Keratinocyte (primary cell): ENCODE data around the gene KCNQ2. TPM values are rescaled to one million over a fixed set of nuclear protein-coding genes. Genes with fewer than 3 reads are reported as not detected.

Experiments
- DNase-seq: peaks from one replicate; pipeline ENCODE4 v3.0.0-alpha.2; 2011; ENCODE audit warnings: low read depth, missing footprints, low spot score
- FAIRE-seq: peaks from 2 replicates; lab custom pipeline; 2011; peaks lifted over from hg19 to GRCh38; lab: Jason Lieb, UNC
- H2AFZ ChIP-seq: 2 replicates; pipeline ENCODE4 v1.6.0; 2012; ENCODE audit warnings: low read length, control low read depth, inconsistent platforms; ENCODE audit not compliant: control insufficient read depth
- H3K27ac ChIP-seq: 2 replicates; pipeline ENCODE4 v1.5.1; 2011; ENCODE audit warnings: low read length; ENCODE audit not compliant: control insufficient read depth, insufficient read depth
- H3K27me3 ChIP-seq: 3 replicates; pipeline ENCODE4 v1.6.0; 2011; ENCODE audit warnings: low read length; ENCODE audit not compliant: control insufficient read depth, insufficient read depth; ENCODE audit errors: extremely low read depth
- H3K36me3 ChIP-seq, 2 experiments: 2 replicates in 1 of 2; 3 replicates in 1 of 2; pipeline ENCODE4 v1.5.1; 2011; ENCODE audit warnings: low read length in 2 of 2, mild to moderate bottlenecking in 1 of 2; ENCODE audit not compliant: control insufficient read depth in 2 of 2, insufficient read depth in 2 of 2; ENCODE audit errors: extremely low read depth in 1 of 2
- H3K4me1 ChIP-seq: 3 replicates; pipeline ENCODE4 v1.5.1; 2011; ENCODE audit warnings: low read length; ENCODE audit not compliant: control insufficient read depth, insufficient read depth; ENCODE audit errors: extremely low read depth
- H3K4me2 ChIP-seq: 3 replicates; pipeline ENCODE4 v1.6.0; 2011; ENCODE audit warnings: low read depth, low read length; ENCODE audit not compliant: control insufficient read depth, insufficient read depth; ENCODE audit errors: extremely low read depth
- H3K4me3 ChIP-seq, 3 experiments: fragments of 200-600 bp in 1 of 3; sonication (generic) in 1 of 3; 2 replicates in 2 of 3; 3 replicates in 1 of 3; pipeline ENCODE4 v1.5.1; 2011 to 2016; ENCODE audit warnings: low read length in 3 of 3, mild to moderate bottlenecking in 3 of 3, control low read depth in 2 of 3, inconsistent platforms in 1 of 3, low read depth in 1 of 3, mixed read lengths in 1 of 3, mixed run types in 1 of 3, moderate library complexity in 1 of 3; ENCODE audit not compliant: control insufficient read depth in 2 of 3, insufficient read depth in 2 of 3; ENCODE audit errors: extremely low read depth in 1 of 3
- H3K79me2 ChIP-seq: 2 replicates; pipeline ENCODE4 v1.6.0; 2012; ENCODE audit warnings: low read length; ENCODE audit not compliant: control insufficient read depth, insufficient read depth
- H3K9ac ChIP-seq: 3 replicates; pipeline ENCODE4 v1.6.0; 2011; ENCODE audit warnings: low read length; ENCODE audit not compliant: control insufficient read depth, insufficient read depth; ENCODE audit errors: extremely low read depth
- H3K9me1 ChIP-seq: 3 replicates; pipeline ENCODE4 v1.6.0; 2011; ENCODE audit warnings: low read length; ENCODE audit not compliant: control insufficient read depth, insufficient read depth; ENCODE audit errors: extremely low read depth
- H3K9me3 ChIP-seq: 2 replicates; pipeline ENCODE4 v1.5.1; 2012; ENCODE audit warnings: low read depth, low read length; ENCODE audit not compliant: control insufficient read depth
- H4K20me1 ChIP-seq: 3 replicates; pipeline ENCODE4 v1.6.0; 2011; ENCODE audit warnings: low read length; ENCODE audit not compliant: control insufficient read depth, insufficient read depth; ENCODE audit errors: extremely low read depth
- CTCF ChIP-seq, 3 experiments: IDR thresholded peaks in 1 of 3; conservative IDR thresholded peaks in 1 of 3; optimal IDR thresholded peaks in 1 of 3; 2 replicates in 2 of 3; 3 replicates in 1 of 3; pipeline versions ENCODE3 to v1.5.1; 2011; ENCODE audit warnings: low read length in 3 of 3, mild to moderate bottlenecking in 3 of 3, moderate library complexity in 2 of 3, control low read depth in 1 of 3, inconsistent platforms in 1 of 3; ENCODE audit not compliant: insufficient read depth in 2 of 3; ENCODE audit errors: extremely low read depth in 1 of 3
- EZH2 ChIP-seq: IDR thresholded peaks from one replicate; pipeline ENCODE4 v1.6.1; 2012; ENCODE audit warnings: inconsistent platforms, mild to moderate bottlenecking, low read length, moderate library complexity
- dilution Hi-C: fragments of 300-500 bp; cut with MboI; formaldehyde crosslinking; loops from one replicate; pipeline ENCODE4 v1.7.0; 2020; ENCODE audit warnings: low sequenced_read_pairs; ENCODE audit not compliant: extremely low pct_ligation_motif_present
- polyA plus RNA-seq, 5 experiments: library from polyadenylated mRNA; depleted of rRNA in 3 of 5; stranded (reverse) in 3 of 5; stranded (forward) in 1 of 5; unstranded in 1 of 5; fragments of >200 nt; gene quantifications; 1 replicate in 1 of 5; 2 replicates in 3 of 5; 3 replicates in 1 of 5; pipeline versions ENCODE4 v1.2.1 to v1.2.3, GENCODE V29; 2011 to 2012; ENCODE audit warnings: missing spikeins in 2 of 5, low read depth in 1 of 5, low replicate concordance in 1 of 5

KCNQ2 gene
- polyA plus RNA-seq, 1 donor (not counting 4 experiments of a cell fraction or from before 2014, with no cell fraction given): not detected

GRCh38 chr20:63492518-63492917, 20.1 kb upstream of the KCNQ2 start:
- Histone ChIP-seq H3K9ac (no peak overlapping the region), H3K4me1 (peaks cover 2% of the 10 kb centered on the region), H3K4me3 (no peak overlapping the region), H3K79me2 (no peaks in the 10 kb centered on the region), H3K27ac (no peak overlapping the region), H4K20me1 (no peaks in the 10 kb centered on the region), H3K36me3 (no peaks in the 10 kb centered on the region), H3K9me1 (no peaks in the 10 kb centered on the region), H2AFZ (no peak overlapping the region), H3K27me3 (peaks cover 33% of the 10 kb centered on the region), H3K9me3 (no peaks in the 10 kb centered on the region), H3K4me2 (no peak overlapping the region)
- no peak for FAIRE-seq
- no peak for DNase-seq
- no peak for TF ChIP-seq CTCF (optimal IDR thresholded peaks at IDR 0.05 in 1 of 3, IDR thresholded peaks at IDR 0.05 in 1 of 3, conservative IDR thresholded peaks at IDR 0.05 in 1 of 3; ENCODE audit: extremely low read depth in 1 of 3, insufficient read depth in 2 of 3, low read length in 3 of 3)
- no peak for TF ChIP-seq EZH2
- dilution Hi-C loops: no loop called here

GRCh38 chr20:63491635-63492230, 19.3 kb upstream of the KCNQ2 start:
- Histone ChIP-seq H3K27me3 (peaks cover 31% of the 10 kb centered on the region), H3K4me2 (no peak overlapping the region), H3K27ac (no peak overlapping the region), H3K9me3 (no peaks in the 10 kb centered on the region), H3K9ac (no peak overlapping the region), H3K79me2 (no peaks in the 10 kb centered on the region), H3K4me3 (no peak overlapping the region), H3K4me1 (peaks cover 2% of the 10 kb centered on the region), H4K20me1 (no peaks in the 10 kb centered on the region), H3K36me3 (no peaks in the 10 kb centered on the region), H3K9me1 (no peaks in the 10 kb centered on the region), H2AFZ (no peak overlapping the region)
- FAIRE-seq (no peak), DNase-seq (no peak)
- dilution Hi-C loops: no loop called here
- TF ChIP-seq CTCF (optimal IDR thresholded peaks at IDR 0.05 in 1 of 3, IDR thresholded peaks at IDR 0.05 in 1 of 3, conservative IDR thresholded peaks at IDR 0.05 in 1 of 3; ENCODE audit: extremely low read depth in 1 of 3, insufficient read depth in 2 of 3, low read length in 3 of 3): no peak
- TF ChIP-seq EZH2: no peak
